Astrocyte (in vitro differentiated cells and primary cell): ENCODE data around the gene AGTPBP1. TPM values are rescaled to one million over a fixed set of nuclear protein-coding genes. Genes with fewer than 3 reads are reported as not detected.
A peak's percentile ranks its signal among the peaks of the same experiment; 100 is the strongest.

Experiments used
- DNase-seq: peaks from one replicate; pipeline ENCODE4 v3.0.0-alpha.2; 2010; ENCODE audit warnings: low read depth
- FAIRE-seq: peaks from 2 replicates; lab custom pipeline; 2011; peaks lifted over from hg19 to GRCh38; lab: Jason Lieb, UNC
- H2AFZ ChIP-seq: 2 replicates; pipeline ENCODE4 v1.6.0; 2012; ENCODE audit warnings: low read depth, low read length, inconsistent platforms
- H3K27ac ChIP-seq: 2 replicates; pipeline ENCODE4 v1.5.1; 2011; ENCODE audit warnings: low read depth, low read length, inconsistent platforms
- H3K27me3 ChIP-seq: 2 replicates; pipeline ENCODE4 v1.6.0; 2011; ENCODE audit warnings: low read length, inconsistent platforms; ENCODE audit not compliant: insufficient read depth
- H3K36me3 ChIP-seq: 2 replicates; pipeline ENCODE4 v1.5.1; 2011; ENCODE audit warnings: low read length, inconsistent platforms; ENCODE audit not compliant: insufficient read depth
- H3K4me1 ChIP-seq: 2 replicates; pipeline ENCODE4 v1.5.1; 2011; ENCODE audit warnings: low read length, inconsistent platforms; ENCODE audit not compliant: insufficient read depth
- H3K4me2 ChIP-seq: 2 replicates; pipeline ENCODE4 v1.6.0; 2012; ENCODE audit warnings: low read length, inconsistent platforms
- H3K4me3 ChIP-seq: 2 replicates; pipeline ENCODE4 v1.5.1; 2011; ENCODE audit warnings: low read depth, mild to moderate bottlenecking, low read length, inconsistent platforms; ENCODE audit not compliant: insufficient read depth
- H3K79me2 ChIP-seq: 2 replicates; pipeline ENCODE4 v1.6.0; 2012; ENCODE audit warnings: mild to moderate bottlenecking, low read length, inconsistent platforms; ENCODE audit not compliant: insufficient read depth
- H3K9ac ChIP-seq: 2 replicates; pipeline ENCODE4 v1.6.0; 2012; ENCODE audit warnings: mild to moderate bottlenecking, low read length, inconsistent platforms
- H3K9me3 ChIP-seq: 2 replicates; pipeline ENCODE4 v1.5.1; 2012; ENCODE audit warnings: low read depth, mild to moderate bottlenecking, low read length, inconsistent platforms; ENCODE audit not compliant: insufficient read depth
- H4K20me1 ChIP-seq: 2 replicates; pipeline ENCODE4 v1.6.0; 2012; ENCODE audit warnings: low read length, inconsistent platforms; ENCODE audit not compliant: insufficient read depth
- H3K27ac Mint-ChIP-seq: one replicate; pipeline ENCODE4 v1.8.0; 2021; ENCODE audit warnings: mild to moderate bottlenecking, mixed read lengths; ENCODE audit not compliant: unreplicated experiment
- H3K27me3 Mint-ChIP-seq: one replicate; pipeline ENCODE4 v1.8.0; 2021; ENCODE audit warnings: low read depth, mixed read lengths; ENCODE audit not compliant: unreplicated experiment
- H3K36me3 Mint-ChIP-seq: one replicate; pipeline ENCODE4 v1.8.0; 2021; ENCODE audit warnings: low read depth, mixed read lengths; ENCODE audit not compliant: unreplicated experiment
- H3K4me1 Mint-ChIP-seq: one replicate; pipeline ENCODE4 v1.8.0; 2021; ENCODE audit warnings: low read depth, mixed read lengths; ENCODE audit not compliant: unreplicated experiment
- H3K4me3 Mint-ChIP-seq: one replicate; pipeline ENCODE4 v1.8.0; 2021; ENCODE audit warnings: mild to moderate bottlenecking, moderate library complexity, mixed read lengths; ENCODE audit not compliant: unreplicated experiment
- H3K9me3 Mint-ChIP-seq: one replicate; pipeline ENCODE4 v1.8.0; 2021; ENCODE audit warnings: mild to moderate bottlenecking, mixed read lengths; ENCODE audit not compliant: unreplicated experiment
- CTCF ChIP-seq: IDR thresholded peaks from 2 replicates; pipeline ENCODE4 v1.5.1; 2011; ENCODE audit warnings: low read depth, mild to moderate bottlenecking, inconsistent platforms, low read length, moderate library complexity; ENCODE audit not compliant: insufficient read depth
- EZH2 ChIP-seq: IDR thresholded peaks from 2 replicates; pipeline ENCODE4 v1.6.1; 2012; ENCODE audit warnings: mild to moderate bottlenecking, low read length, inconsistent platforms; ENCODE audit not compliant: insufficient read depth
- total RNA-seq: library from RNA; stranded (reverse); gene quantifications from 2 replicates; pipeline ENCODE4 v1.2.1, GENCODE V29; 2021

The AGTPBP1 gene
- total RNA-seq, 1 donor from 2014 or later = 30.0 TPM

GRCh38 chr9:85600675-85601263, 141.0 kb downstream of the AGTPBP1 start:
- no peak overlapping the region for H2AFZ ChIP-seq
- no peak for FAIRE-seq
- TF ChIP-seq EZH2 = no peak
- no peak for TF ChIP-seq CTCF
- Mint-ChIP-seq H3K36me3 (peaks cover 7% of the 10 kb centered on the region), H3K4me3 (no peak overlapping the region), H3K9me3 (no peaks in the 10 kb centered on the region), H3K27me3 (no peaks in the 10 kb centered on the region), H3K4me1 (peaks cover 11% of the 10 kb centered on the region), H3K27ac (no peak overlapping the region)
- no peaks in the 10 kb centered on the region for H3K36me3 ChIP-seq
- no peak overlapping the region for H3K9ac ChIP-seq
- no peak overlapping the region for H3K4me2 ChIP-seq
- no peak overlapping the region for H3K4me3 ChIP-seq
- no peaks in the 10 kb centered on the region for H3K79me2 ChIP-seq
- no peaks in the 10 kb centered on the region for H4K20me1 ChIP-seq
- DNase-seq = no peak
- H3K9me3 ChIP-seq = no peaks in the 10 kb centered on the region
- H3K27me3 ChIP-seq = no peaks in the 10 kb centered on the region
- no peaks in the 10 kb centered on the region for H3K4me1 ChIP-seq
- H3K27ac ChIP-seq = no peak overlapping the region

- FAIRE-seq = peak; percentile 29
- Histone ChIP-seq H2AFZ (no peak overlapping the region), H3K4me2 (no peak overlapping the region), H3K79me2 (no peaks in the 10 kb centered on the region), H3K27me3 (no peaks in the 10 kb centered on the region), H3K36me3 (no peaks in the 10 kb centered on the region), H4K20me1 (no peaks in the 10 kb centered on the region), H3K9me3 (no peaks in the 10 kb centered on the region), H3K4me3 (no peak overlapping the region), H3K27ac (no peak overlapping the region), H3K4me1 (no peaks in the 10 kb centered on the region), H3K9ac (no peak overlapping the region)
- Mint-ChIP-seq H3K27ac (no peak overlapping the region), H3K4me3 (no peak overlapping the region), H3K27me3 (no peaks in the 10 kb centered on the region), H3K36me3 (peaks cover 5% of the 10 kb centered on the region), H3K9me3 (no peaks in the 10 kb centered on the region), H3K4me1 (peaks cover 11% of the 10 kb centered on the region)
- peak; percentile 44 for DNase-seq
- TF ChIP-seq CTCF (no peak), EZH2 (no peak)
Measured at GRCh38 chr9:85599540-85600105, 142.1 kb downstream of the AGTPBP1 start.

GRCh38 chr9:85594316-85594715, 147.4 kb downstream of the AGTPBP1 start:
- Histone ChIP-seq H2AFZ (no peak overlapping the region), H4K20me1 (no peaks in the 10 kb centered on the region), H3K79me2 (no peaks in the 10 kb centered on the region), H3K27ac (no peak overlapping the region), H3K4me3 (no peak overlapping the region), H3K36me3 (no peaks in the 10 kb centered on the region), H3K4me2 (no peak overlapping the region), H3K27me3 (no peaks in the 10 kb centered on the region), H3K9me3 (no peaks in the 10 kb centered on the region), H3K4me1 (no peaks in the 10 kb centered on the region), H3K9ac (no peak overlapping the region)
- Mint-ChIP-seq H3K4me1 (peaks cover 1% of the 10 kb centered on the region), H3K27me3 (no peaks in the 10 kb centered on the region), H3K27ac (no peak overlapping the region), H3K9me3 (no peaks in the 10 kb centered on the region), H3K36me3 (no peaks in the 10 kb centered on the region), H3K4me3 (no peak overlapping the region)
- no peak for DNase-seq
- FAIRE-seq = no peak
- TF ChIP-seq CTCF (no peak), EZH2 (no peak)
